H1 (cell line): ENCODE results near the gene CEP104.

Experiments
- EP300 ChIP-seq, 2 experiments: IDR thresholded peaks; 1 replicate in 1 of 2; 2 replicates in 1 of 2; pipeline ENCODE4 v1.6.1; 2011 to 2012; ENCODE audit warnings: low read depth in 2 of 2, low read length in 2 of 2, mild to moderate bottlenecking in 2 of 2, borderline replicate concordance in 1 of 2, inconsistent platforms in 1 of 2, moderate library complexity in 1 of 2
- HDAC2 ChIP-seq, 2 experiments: fragments of 300-600 bp in 1 of 2; sonication (generic) in 1 of 2; IDR thresholded peaks; 2 replicates each; pipeline ENCODE4 v1.6.1; 2011 to 2012; ENCODE audit warnings: low read depth in 2 of 2, low read length in 2 of 2, mild to moderate bottlenecking in 2 of 2, moderate library complexity in 2 of 2, borderline replicate concordance in 1 of 2, inconsistent platforms in 1 of 2
- TF ChIP-seq, protein P1 (sequence below), 3 experiments: IDR thresholded peaks; 1 replicate in 2 of 3; 2 replicates in 1 of 3; pipeline versions ENCODE4 v1.5.1 to v1.6.1; 2011; ENCODE audit warnings: low read length in 3 of 3, mild to moderate bottlenecking in 3 of 3, inconsistent platforms in 2 of 3, low read depth in 1 of 3, moderate library complexity in 1 of 3; ENCODE audit not compliant: insufficient read depth in 1 of 3; ENCODE audit errors: control extremely low read depth in 1 of 3

- TF ChIP-seq HDAC2 (IDR thresholded peaks at IDR 0.05; ENCODE audit: borderline replicate concordance in 1 of 2, low read depth in 2 of 2, low read length in 2 of 2) (no peak), EP300 (IDR thresholded peaks at IDR 0.05; ENCODE audit: borderline replicate concordance in 1 of 2, low read depth in 2 of 2, low read length in 2 of 2) (no peak)
- TF ChIP-seq, protein P1, sequence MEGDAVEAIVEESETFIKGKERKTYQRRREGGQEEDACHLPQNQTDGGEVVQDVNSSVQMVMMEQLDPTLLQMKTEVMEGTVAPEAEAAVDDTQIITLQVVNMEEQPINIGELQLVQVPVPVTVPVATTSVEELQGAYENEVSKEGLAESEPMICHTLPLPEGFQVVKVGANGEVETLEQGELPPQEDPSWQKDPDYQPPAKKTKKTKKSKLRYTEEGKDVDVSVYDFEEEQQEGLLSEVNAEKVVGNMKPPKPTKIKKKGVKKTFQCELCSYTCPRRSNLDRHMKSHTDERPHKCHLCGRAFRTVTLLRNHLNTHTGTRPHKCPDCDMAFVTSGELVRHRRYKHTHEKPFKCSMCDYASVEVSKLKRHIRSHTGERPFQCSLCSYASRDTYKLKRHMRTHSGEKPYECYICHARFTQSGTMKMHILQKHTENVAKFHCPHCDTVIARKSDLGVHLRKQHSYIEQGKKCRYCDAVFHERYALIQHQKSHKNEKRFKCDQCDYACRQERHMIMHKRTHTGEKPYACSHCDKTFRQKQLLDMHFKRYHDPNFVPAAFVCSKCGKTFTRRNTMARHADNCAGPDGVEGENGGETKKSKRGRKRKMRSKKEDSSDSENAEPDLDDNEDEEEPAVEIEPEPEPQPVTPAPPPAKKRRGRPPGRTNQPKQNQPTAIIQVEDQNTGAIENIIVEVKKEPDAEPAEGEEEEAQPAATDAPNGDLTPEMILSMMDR (IDR thresholded peaks at IDR 0.05; ENCODE audit: control extremely low read depth in 1 of 3, insufficient read depth in 1 of 3, low read depth in 1 of 3, low read length in 3 of 3), result no peak
These were observed 89.6 kb downstream of the CEP104 start for GRCh38 chr1:3767328-3767925.
